ENCODE measurements around the gene PHC1.

- TF ChIP-seq GATA3 (IDR thresholded peaks at IDR 0.05; ENCODE audit: low read depth, low read length) (no peak), GATA2 (IDR thresholded peaks at IDR 0.05; ENCODE audit: low read depth, low read length) (no peak)
Measured at GRCh38 chr12:8980137-8980536, 65.8 kb downstream of the PHC1 start.
